Stimulated activated CD4-positive, alpha-beta T cell treated with anti-CD3 and anti-CD28 coated beads, TNF-alpha, amount 100 ng/mL, for 1 hour (primary cell): ENCODE data around the gene ABHD15.

Experiments used
- DNase-seq, 3 donors: peaks; one replicate each; pipeline ENCODE4 v3.0.0-alpha.2; 2020; ENCODE audit warnings: low read depth in 3 of 3, low spot score in 1 of 3

The ABHD15 gene

DNA sequence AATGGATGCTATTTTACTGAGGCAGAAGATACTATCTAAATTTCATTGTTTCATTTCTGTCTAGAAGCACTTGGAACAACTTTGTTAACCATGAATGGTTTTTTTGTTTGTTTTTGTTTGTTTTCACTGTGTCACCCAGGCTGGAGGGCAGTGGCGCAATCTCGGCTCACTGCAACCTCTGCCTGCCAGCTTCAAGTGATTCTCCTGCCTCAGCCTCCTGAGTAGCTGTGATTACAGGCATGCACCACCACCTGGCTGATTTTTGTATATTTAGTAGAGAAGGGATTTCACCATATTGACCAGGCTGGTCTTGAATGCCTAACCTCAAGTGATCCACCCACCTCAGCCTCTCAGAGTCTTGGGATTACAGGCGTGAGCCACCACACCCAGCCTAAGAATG is 40.5 kb downstream of the ABHD15 start:
- DNase-seq: no peak

DNA sequence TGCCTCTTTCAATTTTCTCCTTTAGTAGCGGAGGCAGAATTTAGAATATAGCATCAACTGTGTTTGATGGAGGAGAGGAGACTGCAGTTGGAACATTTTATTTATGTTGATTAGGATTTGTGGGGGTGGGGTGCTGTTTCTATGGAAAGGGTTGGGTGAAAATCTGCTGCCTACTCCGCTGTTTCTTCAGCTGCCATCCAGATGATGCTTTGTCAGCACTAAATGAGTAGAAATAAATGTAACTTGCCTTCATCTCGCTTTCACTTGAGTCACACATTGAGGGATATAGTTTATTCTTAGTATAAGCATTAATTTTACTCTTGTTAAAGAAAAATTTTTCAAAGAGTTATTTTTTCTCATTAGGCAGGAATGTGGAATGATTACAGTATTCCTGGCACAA is 42.1 kb downstream of the ABHD15 start:
- DNase-seq: no peak

DNA sequence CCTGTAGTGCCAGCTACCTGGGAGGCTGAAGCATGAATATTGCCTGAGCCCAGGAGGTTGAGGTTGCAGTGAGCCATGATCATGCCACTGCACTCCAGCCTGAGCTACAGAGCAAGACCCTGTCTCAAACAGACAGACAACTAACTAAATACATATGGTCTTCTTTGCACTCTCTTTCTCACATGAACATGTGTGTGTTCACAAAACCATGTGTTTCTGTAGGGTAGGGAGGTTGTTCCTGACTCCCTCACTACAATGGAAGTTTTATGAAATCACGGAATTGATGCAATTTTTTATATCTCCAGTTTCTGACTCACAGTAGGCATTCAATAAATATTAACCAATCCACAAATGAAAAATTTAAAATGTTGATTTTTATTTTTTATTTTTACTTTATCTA is 48.5 kb downstream of the ABHD15 start:
- DNase-seq: no peak

DNA sequence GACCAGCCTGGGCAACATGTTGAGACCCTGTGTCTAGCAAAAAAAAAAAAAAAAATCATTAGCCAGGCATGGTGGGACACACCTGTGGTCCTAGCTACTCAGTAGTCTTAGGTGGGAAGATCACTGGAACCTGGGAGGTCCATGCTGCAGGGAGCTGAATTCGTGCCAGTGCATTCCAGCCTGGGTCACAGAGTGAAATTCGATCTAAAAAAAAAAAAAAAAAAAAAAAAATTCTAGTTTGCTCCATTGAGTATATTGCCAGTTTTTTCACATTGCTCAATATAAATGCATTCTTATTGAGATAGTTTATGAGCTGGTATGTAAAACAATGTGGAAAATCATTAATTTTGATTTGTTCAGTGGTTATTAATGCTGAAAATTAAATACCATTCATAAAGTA is 52.0 kb downstream of the ABHD15 start:
- DNase-seq: no peak

DNA sequence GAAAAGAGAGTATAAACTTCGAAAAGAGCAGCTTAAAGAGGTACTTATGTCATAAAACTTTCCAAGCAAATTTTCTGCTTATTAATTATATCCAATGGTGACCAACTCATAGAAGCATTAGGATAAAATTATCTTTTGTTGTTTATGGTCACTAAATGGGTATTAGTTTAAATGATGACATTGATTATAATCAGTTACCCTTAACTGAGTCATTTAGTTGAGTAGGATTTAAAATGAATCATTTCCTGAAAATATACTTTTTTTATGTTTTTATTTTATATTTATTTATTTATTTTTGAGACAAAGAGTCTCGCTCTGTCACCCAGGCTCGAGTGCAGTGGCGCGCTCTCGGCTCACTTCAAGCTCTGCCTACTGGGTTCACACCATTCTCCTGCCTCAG is 55.9 kb downstream of the ABHD15 start:
- no peak for DNase-seq
